ENCODE data around the gene HSD17B11. TPM values are rescaled to one million over a fixed set of nuclear protein-coding genes. Genes with fewer than 3 reads are reported as not detected.
"Not testable (repeated sequence)": the region's sequence is repeated elsewhere in the genome, so short reads cannot be mapped to it uniquely, and the experiment has no call there.

HSD17B11 gene
- 57.0 and 64.3 TPM in 2 replicates for total RNA-seq (2014; rRNA removed; shearing (Covaris generic))
- polyA plus RNA-seq (2014; cell fraction: nucleus; rRNA removed), result 64.2 and 76.3 TPM in 2 replicates

- peak; percentile 83 for DNase-seq (ENCODE audit: extremely low read depth, low read depth)
Observed at GRCh38 chr4:87390891-87391575, at the start of gene HSD17B11. TSS of gene HSD17B11 (minus strand) at chr4:87391188. CDS start at chr4:87391070, 118 bp downstream.

- no peak for DNase-seq (ENCODE audit: extremely low read depth, low read depth)
Observed at GRCh38 chr4:87433342-87433741, 42.4 kb upstream of the HSD17B11 start.

- no peak for DNase-seq (ENCODE audit: extremely low read depth, low read depth)
Observed at GRCh38 chr4:87430038-87430437, 39.0 kb upstream of the HSD17B11 start.

GRCh38 chr4:87428979-87429378, 38.0 kb upstream of the HSD17B11 start:
- DNase-seq (ENCODE audit: extremely low read depth, low read depth), result no peak

GRCh38 chr4:87427518-87427868, 36.5 kb upstream of the HSD17B11 start:
- no peak for DNase-seq (ENCODE audit: extremely low read depth, low read depth)

- no peak for DNase-seq (ENCODE audit: extremely low read depth, low read depth)
Observed at GRCh38 chr4:87426865-87427517, 36.0 kb upstream of the HSD17B11 start.

GRCh38 chr4:87425711-87426110, 34.7 kb upstream of the HSD17B11 start:
- no peak for DNase-seq (ENCODE audit: extremely low read depth, low read depth)

GRCh38 chr4:87424099-87424543, 33.1 kb upstream of the HSD17B11 start:
- DNase-seq (ENCODE audit: extremely low read depth, low read depth), result not testable (repeated sequence)

- DNase-seq (ENCODE audit: extremely low read depth, low read depth), result no peak
Observed at GRCh38 chr4:87423317-87424098, 32.5 kb upstream of the HSD17B11 start.

GRCh38 chr4:87422104-87423052, 31.4 kb upstream of the HSD17B11 start, which contains the start of gene NUDT9:
TSS of gene NUDT9 (plus strand) at chr4:87422573. CDS start at chr4:87422906, 333 bp downstream.
- peak; percentile 83 for DNase-seq (ENCODE audit: extremely low read depth, low read depth)

- no peak for DNase-seq (ENCODE audit: extremely low read depth, low read depth)
Observed at GRCh38 chr4:87420276-87420830, 29.4 kb upstream of the HSD17B11 start.

- no peak for DNase-seq (ENCODE audit: extremely low read depth, low read depth)
Observed at GRCh38 chr4:87419578-87420249, 28.7 kb upstream of the HSD17B11 start.

- not testable (repeated sequence) for DNase-seq (ENCODE audit: extremely low read depth, low read depth)
Observed at GRCh38 chr4:87418410-87418809, 27.4 kb upstream of the HSD17B11 start.

GRCh38 chr4:87416965-87417364, 26.0 kb upstream of the HSD17B11 start:
- DNase-seq (ENCODE audit: extremely low read depth, low read depth), result no peak

GRCh38 chr4:87414816-87415215, 23.8 kb upstream of the HSD17B11 start:
- DNase-seq (ENCODE audit: extremely low read depth, low read depth), result no peak

GRCh38 chr4:87410679-87411078, 19.7 kb upstream of the HSD17B11 start:
- no peak for DNase-seq (ENCODE audit: extremely low read depth, low read depth)

- DNase-seq (ENCODE audit: extremely low read depth, low read depth), result no peak
Observed at GRCh38 chr4:87410157-87410556, 19.2 kb upstream of the HSD17B11 start.

GRCh38 chr4:87409420-87409939, 18.5 kb upstream of the HSD17B11 start:
- no peak for DNase-seq (ENCODE audit: extremely low read depth, low read depth)

- DNase-seq (ENCODE audit: extremely low read depth, low read depth), result not testable (repeated sequence)
Observed at GRCh38 chr4:87406902-87407301, 15.9 kb upstream of the HSD17B11 start.

Data from NCI-H460 (cell line).